Vagina (tissue), 2 donors: ENCODE measurements around the gene NDUFA5.
A peak's percentile ranks its signal among the peaks of the same experiment; 100 is the strongest.

ENCODE experiments used
- POLR2A ChIP-seq, 2 donors: fragments of 450-650 bp; IDR thresholded peaks; one replicate each; pipeline ENCODE4 v1.6.1; 2017; ENCODE audit warnings: antibody characterized with exemption in 2 of 2, mild to moderate bottlenecking in 2 of 2, moderate library complexity in 2 of 2
- TF ChIP-seq, protein P1 (sequence below), 3 experiments: fragments of 450-650 bp in 2 of 3; fragments of 200-600 bp in 1 of 3; sonication (generic) in 1 of 3; IDR thresholded peaks; one replicate each; pipeline ENCODE4 v1.5.1; 2017 to 2019; ENCODE audit warnings: antibody characterized with exemption in 3 of 3, mild to moderate bottlenecking in 2 of 3, moderate library complexity in 2 of 3

GRCh38 chr7:123581162-123581459 lies 23.5 kb upstream of the NDUFA5 start:
- TF ChIP-seq, protein P1, sequence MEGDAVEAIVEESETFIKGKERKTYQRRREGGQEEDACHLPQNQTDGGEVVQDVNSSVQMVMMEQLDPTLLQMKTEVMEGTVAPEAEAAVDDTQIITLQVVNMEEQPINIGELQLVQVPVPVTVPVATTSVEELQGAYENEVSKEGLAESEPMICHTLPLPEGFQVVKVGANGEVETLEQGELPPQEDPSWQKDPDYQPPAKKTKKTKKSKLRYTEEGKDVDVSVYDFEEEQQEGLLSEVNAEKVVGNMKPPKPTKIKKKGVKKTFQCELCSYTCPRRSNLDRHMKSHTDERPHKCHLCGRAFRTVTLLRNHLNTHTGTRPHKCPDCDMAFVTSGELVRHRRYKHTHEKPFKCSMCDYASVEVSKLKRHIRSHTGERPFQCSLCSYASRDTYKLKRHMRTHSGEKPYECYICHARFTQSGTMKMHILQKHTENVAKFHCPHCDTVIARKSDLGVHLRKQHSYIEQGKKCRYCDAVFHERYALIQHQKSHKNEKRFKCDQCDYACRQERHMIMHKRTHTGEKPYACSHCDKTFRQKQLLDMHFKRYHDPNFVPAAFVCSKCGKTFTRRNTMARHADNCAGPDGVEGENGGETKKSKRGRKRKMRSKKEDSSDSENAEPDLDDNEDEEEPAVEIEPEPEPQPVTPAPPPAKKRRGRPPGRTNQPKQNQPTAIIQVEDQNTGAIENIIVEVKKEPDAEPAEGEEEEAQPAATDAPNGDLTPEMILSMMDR (IDR thresholded peaks at IDR 0.05): peak in 1 of 3 experiments; percentile 2
- no peak for TF ChIP-seq POLR2A (IDR thresholded peaks at IDR 0.05)
